HG03175 (cell line): Measurements from ENCODE around the gene MAB21L4.

Experiments
- ATAC-seq: cut with Tn5 transposase; IDR thresholded peaks from one replicate; pipeline ENCODE4 v1.9.1; 2021; ENCODE audit warnings: mild to moderate bottlenecking, moderate library complexity; ENCODE audit not compliant: unreplicated experiment

MAB21L4 gene

DNA sequence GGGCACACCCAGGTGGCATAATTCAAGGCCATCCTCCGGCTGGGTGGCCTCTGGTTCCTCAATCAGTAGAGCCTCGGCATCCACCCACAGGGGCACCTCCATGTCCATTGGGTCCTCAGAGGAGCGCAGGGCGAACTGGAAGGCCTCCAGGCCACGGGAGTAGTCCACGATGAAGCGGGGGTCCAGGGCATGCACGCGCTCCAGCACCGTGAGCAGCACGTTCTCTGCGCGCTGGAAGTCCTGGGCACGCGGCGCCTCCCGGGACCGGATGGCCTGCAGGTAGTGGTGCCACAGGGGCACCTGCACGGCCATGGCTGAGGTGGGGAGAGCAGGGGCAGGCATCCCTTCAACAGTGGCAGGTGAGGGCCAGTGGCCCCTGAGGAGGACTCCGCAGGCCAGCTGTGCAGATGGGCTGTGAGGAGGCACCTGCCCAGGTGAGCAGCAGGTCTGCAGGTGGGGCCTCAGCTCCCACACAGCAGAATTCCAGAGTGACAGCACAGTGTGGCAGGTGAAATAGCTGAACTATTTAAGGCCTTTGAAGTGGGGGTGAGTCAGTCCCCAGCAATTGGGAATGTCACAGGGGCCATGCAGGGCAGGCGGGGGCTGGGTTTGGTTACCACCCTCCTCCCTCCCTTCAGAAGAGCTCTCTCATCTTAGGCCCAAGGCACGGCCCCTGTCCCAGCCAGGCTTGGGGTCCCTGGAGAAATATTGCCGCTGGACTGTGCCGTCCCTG, at the start of gene MAB21L4:
MAB21L4 (minus strand) TSS at position 501 of the 733 bp plus-strand sequence; CDS start at position 342, 159 bp downstream.
- ATAC-seq: no peak

DNA sequence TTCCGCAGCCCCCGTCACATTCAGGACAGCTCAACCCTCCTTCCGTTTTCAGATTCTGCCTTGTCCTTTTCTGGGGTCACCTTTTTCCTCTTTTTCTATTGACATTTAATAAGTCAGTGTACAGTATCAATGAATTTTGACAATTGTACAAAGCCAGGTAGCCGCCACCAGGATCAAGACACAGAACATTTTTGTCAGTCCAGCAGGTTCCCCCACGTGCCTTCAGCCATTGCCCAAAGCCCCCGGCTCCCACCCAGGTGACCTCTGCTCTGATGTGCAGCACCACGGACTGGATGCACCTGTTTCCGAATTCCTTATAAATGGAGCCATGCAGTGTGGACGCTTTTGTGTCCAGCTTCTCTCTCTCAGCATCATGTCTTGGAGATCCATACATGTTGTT, 40.1 kb upstream of the MAB21L4 start:
- no peak for ATAC-seq

DNA sequence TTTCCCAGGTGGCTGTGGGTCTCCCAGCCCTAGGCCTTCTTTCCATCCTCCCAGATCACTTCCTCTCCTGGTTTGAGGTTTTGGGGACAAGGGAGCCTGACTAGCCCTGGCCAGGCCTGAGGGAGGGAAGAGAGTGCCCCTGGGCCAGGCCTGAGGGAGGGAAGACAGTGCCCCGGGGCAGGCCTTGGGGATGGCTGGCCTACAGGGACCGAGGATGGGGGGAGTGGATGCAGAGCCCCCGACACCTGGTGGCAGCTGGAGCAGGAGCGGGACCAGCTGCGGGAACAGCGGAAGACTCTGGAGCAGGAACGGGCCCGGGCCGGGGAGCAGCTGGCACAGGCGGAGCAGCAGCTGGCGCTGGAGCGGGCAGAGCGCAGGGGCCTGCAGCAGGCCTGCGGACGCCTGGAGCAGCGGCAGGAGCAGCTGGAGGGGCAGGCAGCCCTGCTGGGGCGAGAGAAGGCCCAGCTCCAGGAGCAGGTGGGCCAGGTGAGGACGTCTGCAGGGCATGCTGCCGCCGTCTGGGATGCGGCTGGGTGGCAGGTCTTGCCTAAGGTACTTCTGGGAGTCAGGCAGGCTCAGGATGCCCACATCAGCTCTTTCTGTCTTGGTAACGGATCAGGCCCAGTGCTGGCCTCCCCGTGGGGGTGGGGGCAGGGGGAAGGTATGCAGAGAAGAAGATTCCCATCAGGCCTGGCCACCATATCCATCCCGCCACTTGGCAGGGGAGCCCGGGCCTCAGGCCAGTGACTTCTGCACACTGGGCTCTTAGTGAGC, 39.3 kb upstream of the MAB21L4 start:
- ATAC-seq: no peak

DNA sequence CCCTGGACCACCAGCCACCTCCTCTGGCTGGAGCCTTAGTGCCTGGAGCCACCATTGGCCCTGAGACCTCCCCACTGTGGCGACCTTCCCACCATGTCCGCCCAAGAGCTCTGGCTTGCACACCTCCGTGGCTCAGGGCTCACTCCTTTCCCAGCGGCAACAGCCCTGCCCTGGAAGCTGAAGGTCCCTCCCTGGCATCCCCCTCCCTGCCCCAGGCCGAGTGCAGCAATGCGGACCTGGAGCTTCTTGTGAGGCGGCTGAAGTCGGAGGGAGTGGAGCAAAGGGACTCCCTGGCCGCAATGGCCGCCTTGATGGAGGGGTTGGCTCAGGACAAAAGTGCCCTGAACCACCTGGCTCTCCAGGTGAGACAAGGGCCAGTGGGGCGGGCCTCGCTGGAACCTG, 38.7 kb upstream of the MAB21L4 start:
- ATAC-seq: no peak

DNA sequence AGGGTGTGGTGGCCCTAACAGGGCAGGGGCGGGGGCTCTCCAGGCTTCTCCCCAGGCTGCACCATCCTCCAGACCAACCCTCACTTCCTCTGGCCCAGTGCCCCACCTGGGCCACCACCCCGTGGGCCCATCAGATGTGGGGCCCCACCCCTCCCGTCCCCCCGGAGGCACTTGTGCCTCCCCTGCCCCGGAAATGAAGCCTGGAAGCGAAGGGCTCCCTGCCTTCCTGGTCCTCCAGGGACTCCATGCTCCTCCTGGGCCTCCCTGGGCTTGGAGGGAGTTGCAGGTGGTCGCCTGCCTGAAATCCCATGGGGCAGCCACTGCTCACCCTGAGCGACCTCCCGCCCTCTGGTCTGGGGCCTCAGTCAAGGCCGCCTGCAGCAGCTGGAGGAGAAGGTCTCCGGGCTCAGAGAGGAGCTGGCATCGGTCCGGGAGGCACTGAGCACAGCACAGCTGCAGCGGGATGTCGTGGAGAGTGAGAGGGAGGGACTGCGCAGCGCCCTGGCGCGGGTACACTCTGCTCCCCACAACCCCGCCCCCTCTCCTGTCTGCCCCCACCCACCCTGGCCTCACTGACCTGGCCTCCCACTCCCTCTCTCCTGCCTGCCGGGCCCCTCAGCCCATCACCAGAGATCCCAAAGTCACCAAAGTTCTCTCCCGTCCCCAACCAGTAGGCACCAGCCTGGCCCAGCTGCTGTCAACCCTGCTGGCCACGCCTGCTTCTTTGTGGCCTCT, 38.2 kb upstream of the MAB21L4 start:
- ATAC-seq: no peak

DNA sequence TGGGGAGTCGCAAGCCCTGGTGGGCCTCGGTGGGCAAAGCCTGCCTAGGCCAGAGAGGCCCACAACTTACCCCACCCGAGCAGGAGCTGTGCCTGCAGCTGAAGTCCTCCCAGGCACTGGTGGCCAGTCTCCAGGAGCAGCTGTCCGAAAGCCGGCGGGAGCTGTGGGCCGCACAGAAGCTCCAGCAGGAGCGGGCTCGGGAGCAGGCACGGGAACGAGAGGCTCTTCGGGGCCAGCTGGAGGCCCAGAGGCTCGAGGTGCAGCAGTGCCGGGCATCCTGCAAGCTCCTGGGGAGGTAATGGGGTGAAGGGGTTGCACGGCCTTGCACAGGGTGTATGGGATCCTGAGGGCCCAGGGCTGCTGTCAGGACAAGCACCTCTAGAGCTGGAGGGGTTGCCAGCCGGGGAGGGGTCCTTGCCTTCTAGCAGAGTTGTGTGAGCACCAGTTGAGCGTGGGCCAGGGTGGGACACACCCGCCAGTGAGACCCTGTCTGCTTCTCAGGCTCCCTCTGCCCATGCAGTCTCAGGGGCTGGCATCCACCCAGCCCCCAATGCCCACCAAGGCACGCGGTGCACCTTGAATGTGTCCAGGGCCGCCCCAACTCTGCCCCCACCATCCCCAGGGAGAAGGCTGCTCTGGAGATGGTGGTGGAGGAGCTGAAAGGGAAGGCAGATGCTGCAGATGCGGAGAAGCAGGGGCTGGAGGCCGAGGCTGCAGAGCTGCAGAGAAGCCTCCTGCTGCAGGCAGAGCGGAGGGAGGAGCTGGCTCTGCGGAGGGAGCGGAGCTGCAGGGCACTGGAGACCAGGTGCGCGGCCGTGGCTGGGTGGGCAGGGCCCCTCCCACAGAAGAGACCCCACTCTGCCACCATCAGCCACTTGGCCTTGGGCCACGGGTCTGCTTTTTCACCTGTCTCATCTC, 37.4 kb upstream of the MAB21L4 start:
- ATAC-seq: no peak

DNA sequence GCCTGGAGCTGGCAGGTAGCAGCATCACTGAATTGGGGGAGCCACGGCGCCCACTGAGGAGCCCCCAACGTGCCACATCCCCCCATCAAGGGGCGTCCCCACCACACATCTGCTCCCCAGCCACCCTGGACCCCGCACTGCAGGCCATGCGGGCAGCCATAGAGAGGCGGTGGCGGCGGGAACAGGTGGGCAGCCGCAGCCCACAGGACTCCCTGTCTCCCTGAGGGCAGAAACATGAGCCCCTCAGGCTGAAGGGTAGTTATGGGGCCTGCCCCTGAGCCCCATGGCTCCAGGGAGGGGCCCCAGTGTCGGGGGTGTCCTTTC, 36.7 kb upstream of the MAB21L4 start:
- no peak for ATAC-seq

DNA sequence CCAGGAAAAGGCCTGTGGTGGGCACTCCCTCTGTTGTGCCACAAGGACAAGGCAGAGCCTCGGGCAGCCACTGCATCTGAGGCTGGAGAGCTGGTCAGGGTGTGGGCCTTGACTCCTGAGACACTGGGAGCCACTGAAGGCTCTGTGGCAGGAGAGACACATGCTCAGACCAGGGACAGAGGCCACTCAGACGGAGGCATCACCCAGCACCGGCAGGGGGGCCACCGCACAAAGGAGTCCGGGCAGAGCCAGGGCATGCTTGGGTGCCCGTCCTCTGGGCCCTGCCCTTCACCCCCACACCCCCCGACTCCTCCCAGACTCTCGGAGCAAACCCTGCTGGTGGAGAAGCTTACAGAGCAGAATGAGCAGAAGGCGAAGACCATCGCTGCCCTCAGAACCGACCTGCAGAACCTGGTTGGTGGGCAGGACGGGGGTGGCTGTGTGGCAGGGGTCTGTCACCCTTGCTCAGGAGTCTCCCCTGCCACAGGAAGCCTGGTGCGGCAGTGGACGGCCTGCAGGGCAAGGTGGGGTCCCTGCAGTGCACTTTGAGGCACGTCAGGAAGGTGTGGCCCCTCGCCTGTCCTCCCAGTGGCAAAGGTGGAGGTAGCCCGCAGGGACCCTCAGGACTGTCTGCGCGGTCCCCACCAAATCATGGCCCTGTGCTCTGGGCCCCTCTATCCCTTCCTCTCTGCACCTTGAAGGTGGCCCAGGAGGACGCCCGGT, 36.2 kb upstream of the MAB21L4 start:
- no peak for ATAC-seq

DNA sequence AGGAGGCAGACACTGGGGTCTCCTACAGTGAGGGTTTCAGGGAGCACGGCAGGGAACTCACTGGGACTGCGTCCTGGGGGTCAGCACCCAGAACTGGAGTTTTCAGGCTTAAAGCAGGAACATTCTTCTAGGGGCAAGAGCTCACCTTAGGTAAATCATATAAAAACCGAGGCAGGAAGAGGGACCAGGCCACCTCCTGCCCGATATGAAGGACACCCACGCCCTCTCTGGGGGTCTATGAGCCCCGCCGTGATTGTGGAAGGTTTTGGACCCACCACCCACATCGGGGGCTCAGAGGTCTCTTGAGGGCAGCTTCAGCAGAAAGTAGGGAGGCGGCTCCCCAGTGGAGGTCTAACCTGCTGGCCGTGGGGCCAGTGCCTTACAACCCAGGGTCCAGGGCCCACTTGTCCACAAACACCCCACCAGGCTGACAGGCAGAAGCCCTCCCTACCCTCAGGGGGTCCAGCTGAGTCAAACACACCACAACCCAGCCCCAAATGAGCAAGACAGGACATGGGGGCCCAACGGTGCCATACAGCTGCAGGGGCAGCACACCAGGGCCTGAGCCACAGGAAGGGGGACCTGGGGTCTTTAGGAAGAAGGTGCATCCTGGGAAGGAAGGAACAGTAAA, 35.5 kb upstream of the MAB21L4 start:
- ATAC-seq: no peak

DNA sequence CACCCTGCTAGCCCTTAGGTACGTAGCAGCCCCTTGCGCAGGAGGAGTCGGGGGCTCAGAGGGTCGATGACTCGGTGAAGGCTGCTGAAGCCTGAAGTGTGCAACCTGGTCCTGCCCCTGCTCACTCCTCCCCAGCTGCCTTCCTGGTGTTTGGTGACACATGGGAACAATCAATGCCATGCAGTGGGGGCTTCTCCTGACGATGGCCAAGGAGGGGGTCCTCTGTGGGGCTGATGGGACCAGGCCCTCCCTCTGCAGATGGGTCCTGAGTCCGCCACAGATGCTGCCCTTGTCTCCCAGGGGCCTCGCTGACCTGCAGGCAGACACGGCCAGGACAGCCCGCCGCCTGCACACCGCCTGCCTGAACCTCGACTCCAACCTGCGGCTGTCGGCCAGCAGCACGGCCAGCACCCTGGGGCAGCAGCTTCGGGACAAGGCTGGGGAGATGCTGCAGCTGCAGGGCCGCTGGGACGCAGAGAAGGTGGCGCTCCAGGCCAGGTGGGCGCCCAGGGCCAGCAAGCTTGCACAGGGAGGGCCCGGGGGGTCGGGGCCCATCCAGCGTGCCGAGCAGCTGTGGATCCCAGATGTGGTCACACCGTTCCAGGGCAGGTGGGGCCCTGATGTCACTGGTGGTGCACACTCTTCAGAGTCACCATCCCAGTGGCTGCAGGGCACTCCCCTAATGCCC, 34.8 kb upstream of the MAB21L4 start:
- no peak for ATAC-seq

DNA sequence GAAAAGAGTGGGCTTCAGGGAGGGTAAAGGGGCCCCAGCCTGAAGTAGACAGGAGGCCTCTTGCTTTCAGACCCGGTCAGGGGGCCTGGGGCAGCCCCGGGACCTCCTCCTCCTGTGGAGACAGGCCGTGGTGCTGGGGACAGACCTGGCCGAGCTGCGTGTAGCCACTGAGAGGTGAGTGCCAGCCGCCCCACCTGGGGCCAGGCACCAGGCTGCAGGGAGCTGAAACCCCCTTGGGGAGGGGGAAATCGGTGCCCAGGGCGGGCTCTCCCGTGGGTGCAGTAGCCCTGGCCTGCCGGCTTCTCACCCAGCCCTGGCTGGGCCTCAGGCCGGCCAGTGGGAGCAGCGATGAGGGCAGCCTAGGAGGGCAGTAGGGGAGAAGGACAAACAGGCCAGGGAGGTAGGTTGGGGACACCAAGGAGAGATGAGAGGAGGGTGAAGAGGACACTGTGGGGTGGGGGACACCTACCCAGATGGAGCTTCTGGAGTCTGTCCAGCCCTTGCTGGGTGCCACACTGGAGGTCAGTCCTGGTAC, 34.2 kb upstream of the MAB21L4 start:
- ATAC-seq: no peak

DNA sequence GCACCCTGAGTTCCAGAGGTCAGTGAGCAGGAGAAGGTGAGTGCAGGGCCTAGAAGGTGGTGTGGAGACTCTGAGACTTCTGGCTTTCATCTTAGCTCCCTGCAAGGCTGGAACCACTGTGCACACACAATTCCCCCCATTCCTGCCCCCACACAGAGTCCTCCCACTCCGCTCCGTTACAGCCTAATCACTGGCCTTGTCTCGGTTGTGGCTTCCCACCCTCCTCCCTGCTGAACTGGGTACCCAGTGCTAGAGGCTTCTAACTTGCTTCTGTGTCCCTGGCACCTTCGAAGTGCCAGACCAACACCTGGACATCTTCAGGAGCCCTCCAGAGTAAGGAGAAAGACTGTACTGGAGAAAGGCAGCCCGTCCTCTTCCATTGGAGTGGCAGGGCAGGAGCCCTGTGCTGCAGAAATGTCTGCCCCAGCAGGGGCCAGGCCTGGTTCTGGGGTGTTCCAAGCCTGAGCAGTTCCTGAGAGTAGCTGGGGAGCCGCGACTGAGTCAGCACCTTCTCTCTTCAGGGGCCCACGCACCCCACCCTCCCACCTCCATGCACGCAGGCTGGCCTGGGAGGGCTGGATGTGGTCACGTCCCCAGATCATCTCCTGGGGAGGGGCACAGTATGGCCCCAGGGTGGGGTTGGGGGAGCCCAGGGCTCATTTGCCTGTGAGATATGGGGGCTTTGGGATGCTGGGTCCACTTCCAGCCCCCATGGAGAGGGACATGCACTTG, 33.6 kb upstream of the MAB21L4 start:
- no peak for ATAC-seq

DNA sequence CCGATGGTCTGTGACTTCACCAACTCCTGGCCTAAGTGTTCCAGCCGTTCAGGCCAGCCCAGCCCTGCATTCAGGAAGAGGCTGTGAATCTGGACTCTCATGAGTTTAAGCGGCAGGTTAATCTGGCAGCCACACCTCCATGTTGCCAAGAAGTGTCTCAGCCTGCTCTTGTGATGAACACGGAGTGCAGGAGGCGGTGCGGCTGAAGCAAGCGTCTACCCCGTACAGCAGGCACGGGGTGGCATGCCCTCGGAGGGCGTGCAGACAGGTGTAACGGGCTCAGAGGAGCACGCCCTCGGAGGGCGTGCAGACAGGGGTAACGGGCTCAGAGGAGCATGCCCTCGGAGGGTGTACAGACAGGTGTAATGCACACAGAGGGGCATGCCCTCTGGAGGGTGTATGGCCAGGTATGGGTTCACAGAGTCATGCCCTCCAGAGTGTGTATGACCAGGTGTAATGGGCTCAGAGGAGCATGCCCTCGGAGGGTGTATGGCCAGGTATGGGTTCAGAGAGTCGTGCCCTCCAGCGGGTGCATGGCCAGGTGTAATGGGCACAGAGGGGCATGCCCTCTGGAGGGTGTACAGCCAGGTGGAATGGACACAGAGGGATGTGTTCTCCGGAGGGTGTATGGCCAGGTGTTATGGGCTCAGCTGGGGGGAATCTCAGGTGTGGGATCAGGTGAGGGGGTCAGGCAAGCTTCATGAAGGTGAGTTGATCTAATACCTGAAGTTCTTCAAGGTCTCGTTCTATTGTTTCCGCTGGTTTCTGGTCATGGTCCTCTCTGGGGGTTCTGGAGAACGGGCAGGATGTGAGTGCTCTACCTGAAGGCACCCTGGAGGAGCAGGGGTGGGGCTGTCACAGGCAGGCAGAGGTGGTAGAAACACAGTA, 32.8 kb upstream of the MAB21L4 start:
- no peak for ATAC-seq

DNA sequence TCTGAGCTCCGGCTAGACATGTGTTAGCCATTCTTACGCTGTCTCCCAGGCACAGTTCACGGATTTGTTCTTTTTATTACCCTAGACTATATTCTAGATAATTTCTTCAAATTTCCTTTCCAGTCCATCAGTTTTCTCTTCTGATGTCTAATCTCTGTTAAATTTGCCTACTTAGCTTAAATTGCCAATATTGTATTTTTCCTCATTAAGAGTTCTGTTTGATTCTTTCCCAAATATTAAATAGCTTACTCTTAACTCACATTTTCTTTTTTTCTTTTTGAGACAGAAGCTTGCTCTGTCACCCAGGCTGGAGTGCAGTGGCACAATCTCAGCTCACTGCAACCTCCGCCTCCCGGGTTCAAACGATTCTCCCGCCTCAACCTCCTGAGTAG, 31.4 kb upstream of the MAB21L4 start:
- no peak for ATAC-seq

DNA sequence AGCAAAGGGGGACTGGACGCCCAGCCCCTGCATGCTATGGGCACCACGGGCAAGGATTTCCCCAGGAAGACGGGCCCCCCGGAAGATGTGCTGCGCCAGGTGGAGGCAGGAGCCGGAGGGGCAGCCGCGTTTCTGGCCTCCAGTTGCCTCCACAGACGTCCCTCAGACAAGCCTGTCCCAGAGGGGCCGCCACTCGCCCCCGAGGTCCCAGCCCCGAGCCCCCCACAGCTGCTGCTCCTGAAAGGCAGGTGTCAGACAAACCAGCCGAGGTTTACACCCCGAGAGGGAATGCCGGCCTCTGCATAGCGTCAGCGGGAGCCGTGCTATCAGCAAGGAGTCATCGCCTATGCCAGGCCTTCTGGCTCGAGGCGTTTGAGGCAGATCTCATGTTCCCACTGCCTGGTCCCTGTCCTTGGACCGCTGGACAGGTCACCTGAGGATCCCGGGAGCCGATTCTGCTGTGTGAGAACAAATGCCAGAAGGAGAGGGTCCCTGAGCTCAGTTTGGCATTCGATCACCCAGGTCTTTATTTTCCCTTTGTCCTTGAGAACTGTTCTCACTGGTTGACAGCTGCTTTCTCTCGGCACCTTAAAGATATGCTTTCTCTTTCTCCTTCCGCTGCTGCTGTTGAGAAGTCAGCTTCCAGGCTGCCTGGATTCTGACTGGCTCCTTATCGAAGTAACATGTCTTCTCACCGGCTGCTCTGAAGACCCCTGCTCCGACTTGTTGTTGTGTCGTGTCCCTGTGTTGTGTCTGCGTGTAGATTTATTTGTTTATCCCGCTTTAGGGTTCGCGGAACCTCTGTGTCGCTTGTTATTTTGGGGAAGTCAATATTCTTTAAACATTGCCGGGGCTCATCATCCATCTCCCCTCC, 30.8 kb upstream of the MAB21L4 start:
- ATAC-seq: no peak
